Lung (tissue), 12 donors: Measurements from ENCODE around the gene ATP6AP1. TPM values are rescaled to one million over a fixed set of nuclear protein-coding genes. Genes with fewer than 3 reads are reported as not detected.
A peak's percentile ranks its signal among the peaks of the same experiment; 100 is the strongest.
"Not testable (repeated sequence)": the region's sequence is repeated elsewhere in the genome, so short reads cannot be mapped to it uniquely, and the experiment has no call there.

ENCODE experiments used
- ATAC-seq: fragments of 200-7000 bp; cut with Tn5 transposase; one replicate; pipeline ENCODE4 v1.9.1; 2020; ENCODE audit warnings: moderate number of reproducible peaks; ENCODE audit not compliant: insufficient read depth, low FRiP score
- DNase-seq, 3 donors: peaks; one replicate each; pipeline ENCODE4 v3.0.0-alpha.2; 2013 to 2017
- H3K27ac ChIP-seq, 2 donors: one replicate each; pipeline ENCODE4 v1.5.1; 2013; ENCODE audit warnings: mild to moderate bottlenecking in 2 of 2, moderate library complexity in 2 of 2, control low read depth in 1 of 2, inconsistent platforms in 1 of 2, low read depth in 1 of 2, low read length in 1 of 2
- H3K27me3 ChIP-seq, 3 donors: one replicate each; pipeline ENCODE4 v1.5.1; 2013; ENCODE audit warnings: low read length in 2 of 3; ENCODE audit not compliant: control insufficient read depth in 3 of 3, insufficient read depth in 3 of 3
- H3K36me3 ChIP-seq, 4 donors: one replicate each; pipeline ENCODE4 v1.5.1; 2013; ENCODE audit warnings: low read length in 4 of 4, mild to moderate bottlenecking in 1 of 4, moderate library complexity in 1 of 4; ENCODE audit not compliant: control insufficient read depth in 4 of 4, insufficient read depth in 4 of 4
- H3K4me1 ChIP-seq, 5 donors: one replicate each; pipeline ENCODE4 v1.5.1; 2013; ENCODE audit warnings: low read length in 5 of 5, mild to moderate bottlenecking in 2 of 5, moderate library complexity in 1 of 5; ENCODE audit not compliant: control insufficient read depth in 5 of 5, insufficient read depth in 5 of 5
- H3K4me3 ChIP-seq: one replicate; pipeline ENCODE4 v1.5.1; 2013; ENCODE audit warnings: mild to moderate bottlenecking, control low read depth, moderate library complexity
- H3K9ac ChIP-seq, 2 donors: one replicate each; pipeline ENCODE4 v1.5.1; 2013; ENCODE audit warnings: low read length in 2 of 2, control low read depth in 1 of 2; ENCODE audit not compliant: insufficient read depth in 1 of 2
- H3K9me3 ChIP-seq, 4 donors: one replicate each; pipeline ENCODE4 v1.5.1; 2013; ENCODE audit warnings: low read length in 3 of 4, mild to moderate bottlenecking in 1 of 4, moderate library complexity in 1 of 4; ENCODE audit not compliant: control insufficient read depth in 4 of 4, insufficient read depth in 3 of 4
- CTCF ChIP-seq: IDR thresholded peaks from 2 replicates; pipeline ENCODE4 v1.5.1; 2012; ENCODE audit warnings: mild to moderate bottlenecking; ENCODE audit errors: control extremely low read depth, extremely low read depth
- WGBS, 2 donors: extraction: QIAGEN DNeasy Blood & Tissue Kit; methylation state at CpG; one replicate each; pipeline ENCODE4 v1.1.7; 2013; 5-methylcytosine and 5-hydroxymethylcytosine counted together
- polyA plus RNA-seq, 2 donors: library from polyadenylated mRNA; stranded (reverse); fragments of 200-250 nt; gene quantifications; one replicate each; pipeline ENCODE4 v1.2.1, GENCODE V29; 2013
- total RNA-seq, 2 donors: library from RNA; depleted of rRNA in 1 of 2; stranded (reverse); fragments of >200 nt in 1 of 2; gene quantifications; one replicate each; pipeline ENCODE4 v1.2.1, GENCODE V29; 2014 to 2021
- donor health status: control.
- donor health status: control.
- donor health status: Bipolar disorder and iron deficiency.
- donor health status: healthy.
- donor health status: DM: yes; HTN: yes; CAD: no.

ATP6AP1 gene
- total and polyA plus RNA-seq, 4 donors = 73.7 to 220 (median 113) TPM

- peaks cover 0 to 4% (median 0%) of the 10 kb centered on the region in 4 donors for H3K9me3 ChIP-seq
- ATAC-seq = no peak
- no peak for TF ChIP-seq CTCF
- no peak for DNase-seq
- H3K4me1 ChIP-seq = peaks cover 0 to 7% (median 3%) of the 10 kb centered on the region in 5 donors
- no peaks in the 10 kb centered on the region for H3K27me3 ChIP-seq
- no peak overlapping the region for H3K9ac ChIP-seq
- WGBS, 2 donors = 78 to 84% methylated on average over 11 of the region's 11 CpGs
- peaks cover 0 to 6% (median under 1%) of the 10 kb centered on the region in 4 donors for H3K36me3 ChIP-seq
- H3K4me3 ChIP-seq = no peak overlapping the region
- peak overlapping the region in 1 of 2 donors; percentile 47 for H3K27ac ChIP-seq
These were observed 45.9 kb upstream of the ATP6AP1 start for GRCh38 chrX:154382483-154383069.

GRCh38 chrX:154383359-154384283 lies 44.9 kb upstream of the ATP6AP1 start:
- Histone ChIP-seq H3K36me3 (peaks cover 0 to 6% (median under 1%) of the 10 kb centered on the region in 4 donors), H3K27me3 (no peaks in the 10 kb centered on the region), H3K4me1 (peaks cover 0 to 5% (median 3%) of the 10 kb centered on the region in 5 donors), H3K27ac (no peak overlapping the region), H3K4me3 (no peak overlapping the region), H3K9me3 (peaks cover 0 to 4% (median 0%) of the 10 kb centered on the region in 4 donors), H3K9ac (no peak overlapping the region)
- ATAC-seq = no peak
- DNase-seq = peak in 1 of 3 donors; percentile 12
- WGBS, 2 donors = 65 to 69% methylated on average over 8 to 14 of the region's 14 CpGs
- no peak for TF ChIP-seq CTCF

- Histone ChIP-seq H3K36me3 (peaks cover 0 to 6% (median under 1%) of the 10 kb centered on the region in 4 donors), H3K4me3 (no peak overlapping the region), H3K9ac (no peak overlapping the region), H3K4me1 (peaks cover 0 to 5% (median 3%) of the 10 kb centered on the region in 5 donors), H3K9me3 (no peaks in the 10 kb centered on the region), H3K27me3 (no peaks in the 10 kb centered on the region), H3K27ac (no peak overlapping the region)
- DNase-seq (peak in 2 of 3 donors; percentile 25 to 39), ATAC-seq (no peak)
- 61 to 69% methylated on average over 6 to 8 of the region's 8 CpGs for WGBS, 2 donors
- TF ChIP-seq CTCF = no peak
These were observed 44.1 kb upstream of the ATP6AP1 start for GRCh38 chrX:154384284-154384892.

- H3K9ac ChIP-seq, H3K4me3 ChIP-seq, H3K36me3 ChIP-seq, H3K9me3 ChIP-seq, H3K27ac ChIP-seq, H3K27me3 ChIP-seq, H3K4me1 ChIP-seq, DNase-seq: not testable (repeated sequence)
- no CpG with 5 or more reads among the region's 20 CpGs for WGBS, 2 donors
- ATAC-seq = peak; percentile 19
These were observed 40.4 kb upstream of the ATP6AP1 start for GRCh38 chrX:154388094-154388493.

GRCh38 chrX:154388649-154389048 lies 39.8 kb upstream of the ATP6AP1 start:
- H3K9ac ChIP-seq, H3K4me3 ChIP-seq, DNase-seq, H3K36me3 ChIP-seq, ATAC-seq, H3K9me3 ChIP-seq, H3K27me3 ChIP-seq, H3K4me1 ChIP-seq, H3K27ac ChIP-seq: not testable (repeated sequence)
- no CpG with 5 or more reads among the region's 16 CpGs for WGBS, 2 donors
